Daoy (cell line): ENCODE measurements around the gene PRMT1. TPM values are rescaled to one million over a fixed set of nuclear protein-coding genes. Genes with fewer than 3 reads are reported as not detected.
"Not testable (repeated sequence)": the region's sequence is repeated elsewhere in the genome, so short reads cannot be mapped to it uniquely, and the experiment has no call there.

Experiments
- DNase-seq: peaks from one replicate; pipeline ENCODE4 v3.0.0-alpha.2; 2015; ENCODE audit warnings: low read depth
- total RNA-seq: library from RNA; depleted of rRNA; stranded (reverse); fragments of >200 nt; shearing (Covaris generic); gene quantifications from 2 replicates; pipeline ENCODE4 v1.2.3, GENCODE V29; 2014; rRNA removed

PRMT1 gene
- total RNA-seq, 1 experiment from 2014 or later: 386 TPM

DNA sequence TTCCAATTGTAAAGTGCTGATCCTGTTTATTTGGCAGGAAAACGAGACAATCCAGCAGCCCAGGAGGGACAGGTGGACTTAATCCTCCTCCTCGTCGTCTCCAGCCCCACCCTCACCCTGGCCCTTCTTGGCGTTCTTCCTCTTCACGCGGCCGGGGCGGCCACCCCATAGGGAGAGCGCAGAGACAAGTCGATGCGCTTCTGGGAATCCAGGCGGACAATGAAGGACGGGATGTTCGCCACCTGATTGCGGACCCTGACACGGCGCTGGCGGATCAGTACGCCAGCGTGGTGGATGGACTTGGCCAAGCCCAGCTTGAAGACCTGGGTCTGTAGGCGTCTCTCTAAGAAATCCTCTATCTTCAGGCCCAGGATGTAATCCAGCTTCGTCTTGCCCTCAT is 42.3 kb downstream of the PRMT1 start:
- not testable (repeated sequence) for DNase-seq

DNA sequence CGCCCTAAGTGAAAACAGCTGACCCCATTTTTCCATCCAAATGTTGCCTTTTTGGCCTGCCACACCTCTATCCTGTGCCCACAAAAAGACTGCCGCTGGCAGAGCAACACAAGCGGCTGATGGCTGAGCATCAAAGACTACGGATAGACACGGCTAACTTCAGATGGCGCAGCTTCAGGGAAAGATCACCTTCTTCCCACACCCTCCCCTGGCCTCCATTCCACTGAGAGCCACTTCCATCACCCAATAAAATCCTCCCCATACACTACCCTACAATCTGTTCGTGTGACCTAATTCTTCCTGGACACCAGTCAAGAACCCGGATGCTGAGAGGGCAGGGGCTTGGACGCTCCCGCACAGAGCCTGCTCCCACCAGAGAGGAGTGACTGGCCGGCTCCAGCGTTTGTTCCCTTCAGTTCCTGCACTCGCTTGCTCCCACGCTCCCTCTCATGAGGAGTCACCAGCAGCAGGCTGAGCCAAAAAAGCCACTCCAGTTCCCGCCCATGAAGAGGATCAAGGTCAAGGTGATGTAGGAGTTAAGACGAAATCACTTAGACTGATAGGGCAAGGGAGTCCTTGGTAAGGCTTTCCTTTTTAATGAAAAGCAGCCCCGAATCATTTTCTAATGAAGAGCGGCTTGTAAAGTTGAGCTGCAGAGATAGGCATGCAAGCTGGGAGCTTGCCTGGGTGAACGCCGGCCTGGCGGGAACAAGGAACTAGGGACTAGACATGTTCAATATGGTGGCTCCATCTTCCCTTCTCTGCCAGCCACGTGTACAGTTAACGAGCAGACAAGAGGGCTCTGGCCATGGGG is 50.4 kb downstream of the PRMT1 start:
- no peak for DNase-seq

DNA sequence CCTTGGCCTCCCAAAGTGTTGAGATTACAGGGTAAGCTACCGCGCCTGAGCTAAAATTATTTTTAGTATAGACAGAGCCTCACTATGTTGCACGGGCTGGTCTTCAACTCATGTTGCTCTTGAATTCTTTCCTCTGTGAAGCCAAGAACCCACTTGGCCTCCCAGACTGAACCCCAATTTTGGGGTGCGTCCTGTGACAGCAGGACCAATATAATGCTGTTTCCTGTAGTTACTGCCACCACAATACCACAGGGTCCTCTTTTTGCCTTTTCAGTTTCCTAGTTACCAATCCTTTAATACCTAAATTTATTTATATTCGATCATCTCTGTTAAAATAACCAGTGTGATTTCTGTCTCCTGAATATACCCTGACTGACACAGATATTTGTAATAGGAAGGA is 53.1 kb downstream of the PRMT1 start:
- no peak for DNase-seq

Other genes with a start within 250 kb of the PRMT1 start
- not detected in 2 replicates for gene SLC17A7, start 235.7 kb upstream of the PRMT1 start, total RNA-seq
- 146 and 200 TPM in 2 replicates for gene PIH1D1, start 225.5 kb upstream of the PRMT1 start, total RNA-seq
- 50.5 and 86.2 TPM in 2 replicates for gene ALDH16A1, start 224.0 kb upstream of the PRMT1 start, total RNA-seq
- gene FLT3LG, start 203.1 kb upstream of the PRMT1 start, total RNA-seq: 1.5 and 4.7 TPM in 2 replicates
- gene RPL13A, start 189.7 kb upstream of the PRMT1 start, total RNA-seq: 2,661 and 3,645 TPM in 2 replicates
- gene RPS11, start 180.8 kb upstream of the PRMT1 start, total RNA-seq: 3,589 and 4,520 TPM in 2 replicates
- 3.5 and 3.7 TPM in 2 replicates for gene FCGRT, start 164.6 kb upstream of the PRMT1 start, total RNA-seq
- 178 and 202 TPM in 2 replicates for gene RCN3, start 149.3 kb upstream of the PRMT1 start, total RNA-seq
- gene NOSIP, start 96.7 kb upstream of the PRMT1 start, total RNA-seq: 182 and 246 TPM in 2 replicates
- gene PRRG2, start 96.0 kb upstream of the PRMT1 start, total RNA-seq: 0.30 and 5.8 TPM in 2 replicates
- 1.7 and 2.5 TPM in 2 replicates for gene PRR12, start 86.1 kb upstream of the PRMT1 start, total RNA-seq
- gene RRAS, start 37.1 kb upstream of the PRMT1 start, total RNA-seq: 11.0 and 12.7 TPM in 2 replicates
- gene SCAF1, start 35.1 kb upstream of the PRMT1 start, total RNA-seq: 32.5 and 32.8 TPM in 2 replicates
- gene IRF3, start 11.4 kb upstream of the PRMT1 start, total RNA-seq: 88.0 and 110 TPM in 2 replicates
- gene BCL2L12, start 11.3 kb upstream of the PRMT1 start, total RNA-seq: 15.5 and 18.1 TPM in 2 replicates
- 0.27 and 0.40 TPM in 2 replicates for gene ADM5, start 12.3 kb downstream of the PRMT1 start, total RNA-seq
- gene CPT1C, start 13.8 kb downstream of the PRMT1 start, total RNA-seq: 5.0 and 8.3 TPM in 2 replicates
- gene TSKS, start 86.0 kb downstream of the PRMT1 start, total RNA-seq: not detected in 2 replicates
- 44.8 and 46.5 TPM in 2 replicates for gene AP2A1, start 89.7 kb downstream of the PRMT1 start, total RNA-seq
- gene FUZ, start 136.0 kb downstream of the PRMT1 start, total RNA-seq: 9.9 and 20.1 TPM in 2 replicates
- gene MED25, start 141.0 kb downstream of the PRMT1 start, total RNA-seq: 17.8 and 29.9 TPM in 2 replicates
- gene PTOV1, start 173.9 kb downstream of the PRMT1 start, total RNA-seq: 61.2 and 67.8 TPM in 2 replicates
- 36.9 and 38.4 TPM in 2 replicates for gene PNKP, start 190.3 kb downstream of the PRMT1 start, total RNA-seq
- 9.6 and 10.5 TPM in 2 replicates for gene AKT1S1, start 200.1 kb downstream of the PRMT1 start, total RNA-seq
- gene TBC1D17, start 200.4 kb downstream of the PRMT1 start, total RNA-seq: 5.9 and 8.1 TPM in 2 replicates
- gene IL4I1, start 219.6 kb downstream of the PRMT1 start, total RNA-seq: 9.1 and 9.3 TPM in 2 replicates